OCI-M2 (cell line): ENCODE results near the gene SH3BP5L.
"Not testable (repeated sequence)": the region's sequence is repeated elsewhere in the genome, so short reads cannot be mapped to it uniquely, and the experiment has no call there.

Experiments used
- DNase-seq: peaks from one replicate; lab custom pipeline; 2025; ENCODE audit not compliant: unreplicated experiment; lab: John Stamatoyannopoulos, UW

Gene SH3BP5L

DNA sequence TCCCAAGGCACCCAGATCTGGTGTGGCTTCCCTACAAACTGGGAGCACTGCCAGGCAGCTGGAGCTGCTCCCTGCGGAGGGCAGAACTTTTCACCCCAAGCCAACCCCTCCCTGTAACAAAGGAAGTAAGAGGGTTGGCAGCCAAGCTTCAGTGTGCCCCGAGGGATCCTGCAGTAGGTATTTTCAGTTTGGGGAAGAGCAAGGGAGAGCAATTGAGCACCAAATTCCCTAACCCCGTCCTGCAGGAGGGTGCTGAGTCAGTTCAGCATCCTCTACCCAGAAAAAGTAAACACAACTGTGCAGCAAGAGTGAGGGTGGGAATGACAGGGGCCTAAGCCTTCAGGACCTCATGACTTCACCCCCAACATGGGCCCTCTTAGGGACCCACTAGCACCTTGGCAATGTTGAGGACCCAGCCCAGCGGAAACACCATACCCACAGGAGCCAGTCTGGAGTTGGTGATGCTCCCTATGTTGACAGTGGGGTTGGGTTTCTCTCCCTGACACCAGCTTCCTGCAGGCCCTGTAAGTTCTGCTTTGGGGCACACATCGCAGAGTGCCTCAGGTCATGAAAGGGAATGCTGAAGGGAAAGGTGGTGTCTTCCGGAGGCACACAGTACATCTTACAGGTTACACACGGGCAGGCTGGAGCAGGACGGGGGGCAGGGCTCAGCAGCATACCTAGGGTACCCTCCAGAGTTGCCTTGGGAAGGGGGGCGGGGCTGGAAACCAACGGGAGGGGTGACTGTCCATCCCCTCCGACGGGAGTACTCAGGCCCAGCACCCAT is 14.8 kb downstream of the SH3BP5L start:
- DNase-seq = no peak

GRCh38 chr1:248810000-248810726 is 15.6 kb downstream of the SH3BP5L start:
- no peak for DNase-seq

DNA sequence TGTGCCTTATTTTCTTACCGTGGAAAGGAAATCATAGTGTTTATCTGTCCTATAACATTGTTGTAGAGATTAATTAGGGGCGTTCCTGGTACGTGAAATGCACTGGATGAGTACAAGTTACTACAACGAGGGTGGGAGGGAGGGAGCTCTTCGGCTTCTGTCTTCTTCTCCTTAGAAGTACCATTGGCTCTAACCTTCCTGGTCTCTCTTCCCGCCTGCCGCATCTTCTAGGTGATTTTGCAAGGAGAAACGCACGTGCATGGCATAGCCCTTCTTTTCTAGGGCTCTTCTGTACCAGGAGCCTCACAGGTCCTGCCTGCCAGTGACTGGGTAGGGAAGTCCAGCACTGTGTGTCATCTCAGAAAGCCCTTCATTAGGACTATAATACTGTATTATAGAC is 16.8 kb downstream of the SH3BP5L start:
- no peak for DNase-seq

DNA sequence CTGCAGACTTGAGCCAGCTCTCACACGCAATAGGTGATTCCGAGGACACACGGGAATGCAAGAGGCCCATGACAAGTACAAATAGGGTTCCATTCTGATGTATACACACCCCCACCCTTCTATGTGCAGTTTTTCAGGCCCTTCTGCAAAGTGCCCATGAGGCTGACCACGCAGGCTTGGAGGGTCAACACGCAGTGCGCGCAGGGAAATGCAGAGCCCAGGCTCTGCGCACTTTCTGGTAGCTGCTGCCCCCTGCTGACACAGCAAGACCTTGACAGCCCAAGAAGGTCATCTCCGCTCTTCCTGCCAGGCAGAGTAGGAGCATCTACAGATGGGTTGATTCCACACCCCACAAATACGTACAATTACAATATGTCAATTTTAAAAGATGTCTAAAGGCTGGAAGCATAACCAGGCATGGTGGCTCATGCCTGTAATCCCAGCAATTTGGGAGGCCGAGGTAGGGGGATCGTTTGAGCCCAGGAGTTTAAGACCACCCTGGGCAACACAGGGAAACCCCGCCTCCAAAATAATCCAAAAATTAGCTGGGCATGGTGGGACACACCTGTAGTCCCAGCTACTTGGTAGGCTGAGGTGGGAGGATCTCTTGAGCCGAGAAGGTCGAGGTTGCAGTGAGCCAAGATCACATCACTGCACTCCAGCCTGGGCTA is 18.5 kb downstream of the SH3BP5L start:
- DNase-seq = no peak

DNA sequence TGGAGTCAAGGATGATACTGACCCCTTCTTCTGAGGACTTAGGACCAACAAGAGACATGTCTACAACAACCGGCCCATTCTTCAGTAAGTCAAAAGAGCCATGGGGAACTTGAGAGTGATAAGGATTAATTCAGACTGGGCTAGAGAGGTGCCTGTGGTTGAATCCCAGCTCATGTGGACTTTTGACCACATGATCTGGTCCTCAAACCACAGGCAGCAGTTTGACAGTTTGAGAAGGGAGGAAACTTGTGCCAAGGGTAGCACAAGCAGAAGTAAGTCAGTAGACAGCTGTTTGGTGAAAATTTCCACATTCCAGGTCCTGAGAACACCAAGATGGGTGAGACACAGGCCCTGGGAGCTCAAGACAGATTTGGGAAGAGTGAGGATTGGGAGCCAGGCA is 19.8 kb downstream of the SH3BP5L start:
- DNase-seq = no peak

- DNase-seq = peak; percentile 51
Observed at GRCh38 chr1:248804771-248805681, 20.7 kb downstream of the SH3BP5L start.

DNA sequence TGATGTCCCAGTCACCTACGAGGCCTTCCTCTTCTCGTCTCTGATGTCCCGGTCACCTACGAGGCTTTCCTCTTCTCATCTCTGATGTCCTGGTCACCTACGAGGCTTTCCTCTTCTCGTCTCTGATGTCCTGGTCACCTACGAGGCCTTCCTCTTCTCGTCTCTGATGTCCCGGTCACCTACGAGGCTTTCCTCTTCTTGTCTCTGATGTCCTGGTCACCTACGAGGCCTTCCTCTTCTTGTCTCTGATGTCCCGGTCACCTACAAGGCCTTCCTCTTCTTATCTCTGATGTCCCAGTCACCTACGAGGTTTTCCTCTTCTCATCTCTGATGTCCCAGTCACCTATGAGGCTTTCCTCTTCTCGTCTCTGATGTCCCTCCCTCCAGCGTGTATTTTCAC is 22.2 kb downstream of the SH3BP5L start:
- not testable (repeated sequence) for DNase-seq

- DNase-seq = no peak
Observed at GRCh38 chr1:248802454-248802853, 23.3 kb downstream of the SH3BP5L start.

GRCh38 chr1:248800459-248800858 is 25.3 kb downstream of the SH3BP5L start:
- DNase-seq = no peak

GRCh38 chr1:248798791-248799190 is 26.9 kb downstream of the SH3BP5L start:
- no peak for DNase-seq

DNA sequence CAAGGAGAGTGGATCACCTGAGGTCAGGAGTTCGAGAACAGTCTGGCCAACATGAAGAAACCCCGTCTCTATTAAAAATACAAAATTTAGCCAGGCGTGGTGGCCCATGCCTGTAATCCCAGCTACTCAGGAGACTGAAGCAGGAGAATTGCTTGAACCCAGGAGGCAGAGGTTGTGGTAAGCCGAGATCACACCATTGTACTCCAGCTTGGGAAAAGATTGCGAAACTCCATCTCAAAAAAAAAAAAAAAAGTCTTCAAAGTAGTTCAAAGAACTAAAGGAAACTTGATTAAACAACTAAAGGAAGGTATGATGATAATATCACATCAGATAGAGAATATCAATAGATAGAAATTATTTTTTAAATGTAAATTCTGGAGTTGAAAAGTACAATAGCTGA is 31.1 kb downstream of the SH3BP5L start:
- not testable (repeated sequence) for DNase-seq

- DNase-seq = no peak
Observed at GRCh38 chr1:248793592-248793991, 32.1 kb downstream of the SH3BP5L start.

- DNase-seq = no peak
Observed at GRCh38 chr1:248792342-248792741, 33.4 kb downstream of the SH3BP5L start.

DNA sequence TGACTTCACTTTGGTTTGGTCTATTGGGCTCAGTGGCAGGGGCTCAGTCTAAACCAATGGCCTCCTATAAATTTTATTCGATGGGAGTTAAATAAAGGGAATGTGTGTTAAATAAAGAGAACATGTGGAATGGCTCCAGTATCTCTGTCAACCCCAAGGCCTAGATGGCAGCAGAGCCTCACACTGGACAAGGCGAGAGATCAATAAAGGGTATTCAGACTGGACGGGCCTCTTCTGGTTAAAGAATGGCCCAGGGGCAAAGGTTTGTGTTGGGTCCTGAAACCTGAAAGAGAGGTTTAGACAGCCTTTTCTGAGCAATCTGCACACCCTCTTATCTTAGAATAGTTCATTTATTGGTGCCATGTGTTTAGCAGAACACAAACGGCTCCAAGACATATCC is 34.7 kb downstream of the SH3BP5L start:
- DNase-seq = no peak

- no peak for DNase-seq
Observed at GRCh38 chr1:248790456-248790855, 35.3 kb downstream of the SH3BP5L start.

DNA sequence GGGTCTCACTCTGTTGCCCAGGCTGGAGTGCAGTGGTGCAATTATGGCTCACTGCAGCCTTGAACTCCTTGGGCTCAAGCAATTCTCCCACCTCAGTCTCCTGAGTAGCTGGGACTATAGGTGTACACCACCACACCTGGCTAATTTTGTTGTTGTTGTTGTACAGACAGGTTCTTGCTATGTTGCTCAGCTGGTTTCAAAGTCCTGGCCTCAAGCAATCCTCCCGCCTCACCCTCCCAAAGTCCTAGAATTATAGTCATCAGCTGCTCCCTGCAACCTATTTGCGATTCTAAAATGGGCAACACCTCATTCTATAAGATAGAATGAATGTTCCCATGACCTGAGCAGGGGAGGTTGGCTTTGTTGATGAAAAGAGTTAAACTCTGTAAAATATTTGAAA is 36.4 kb downstream of the SH3BP5L start:
- not testable (repeated sequence) for DNase-seq

- no peak for DNase-seq
Observed at GRCh38 chr1:248788327-248788726, 37.4 kb downstream of the SH3BP5L start.

- DNase-seq = no peak
Observed at GRCh38 chr1:248787430-248787829, 38.3 kb downstream of the SH3BP5L start.

DNA sequence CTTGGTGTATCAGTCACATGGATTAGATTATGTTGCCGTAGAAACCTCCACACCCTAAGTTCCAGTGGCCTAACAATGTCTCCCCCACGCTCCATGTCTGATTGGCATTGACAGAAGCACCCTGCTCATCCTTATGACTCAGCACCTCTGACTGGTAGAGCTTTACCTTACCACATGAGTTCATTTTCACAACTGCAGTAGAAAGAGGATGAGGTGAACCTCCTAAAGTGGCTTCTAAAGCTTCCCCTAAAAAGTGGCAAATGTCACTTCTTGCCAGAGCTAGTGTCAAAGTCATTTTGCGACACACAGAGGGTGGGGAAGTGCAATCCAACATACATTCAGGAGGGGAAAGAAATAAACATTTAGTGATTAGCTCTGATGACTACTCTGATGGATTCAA is 39.6 kb downstream of the SH3BP5L start:
- DNase-seq = no peak

DNA sequence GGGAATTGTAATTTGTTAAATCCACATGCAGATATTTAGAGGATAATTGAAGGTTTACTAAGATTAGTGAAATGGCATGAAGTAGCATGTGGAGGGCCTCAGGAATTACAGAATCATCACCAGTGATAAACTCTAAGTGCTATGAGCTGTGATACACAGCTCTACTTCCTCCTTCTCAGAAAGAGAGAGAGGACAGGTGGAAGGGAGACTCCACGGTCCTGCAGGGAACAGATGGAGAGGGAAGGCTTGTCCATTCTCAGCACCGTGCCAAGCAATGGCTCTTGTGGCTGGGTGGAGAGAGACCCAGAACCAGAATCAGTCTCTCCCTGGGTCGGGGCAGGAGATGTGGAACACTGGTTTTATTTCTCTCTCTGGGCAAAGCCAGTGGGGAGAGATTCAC is 42.3 kb downstream of the SH3BP5L start:
- DNase-seq = no peak
